ENCODE measurements around the gene ATAD1.
"Not testable (repeated sequence)": the region's sequence is repeated elsewhere in the genome, so short reads cannot be mapped to it uniquely, and the experiment has no call there.

DNA sequence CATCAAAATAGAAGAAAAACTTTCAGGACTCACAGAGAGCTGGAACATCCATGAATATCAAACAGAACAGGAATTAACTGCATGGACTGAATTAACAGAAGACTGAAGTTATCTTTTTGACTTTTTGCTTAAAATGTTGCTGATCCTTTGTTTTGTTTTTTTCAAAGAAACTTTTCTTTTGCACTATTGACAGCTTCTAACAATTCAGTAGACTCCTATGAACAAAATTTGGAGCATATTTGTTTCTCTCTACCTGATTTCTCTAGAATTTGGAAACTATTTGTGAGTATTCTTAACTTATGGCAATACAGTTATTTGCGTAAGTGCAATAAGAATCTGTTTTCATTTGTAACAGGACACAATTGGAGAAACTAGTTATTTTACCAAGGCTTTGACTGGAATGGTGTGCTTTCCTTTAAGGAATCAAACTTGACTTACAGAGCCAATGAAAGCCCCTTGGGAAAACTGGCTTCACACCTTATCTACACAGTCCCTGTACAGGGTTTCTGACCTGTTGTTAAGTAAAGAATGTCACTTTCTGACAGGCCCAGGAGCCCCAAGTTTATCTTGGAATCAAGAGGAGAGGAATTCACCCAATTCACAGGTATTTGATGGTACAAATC, 16.1 kb downstream of the ATAD1 start:
- TF ChIP-seq, protein P1, sequence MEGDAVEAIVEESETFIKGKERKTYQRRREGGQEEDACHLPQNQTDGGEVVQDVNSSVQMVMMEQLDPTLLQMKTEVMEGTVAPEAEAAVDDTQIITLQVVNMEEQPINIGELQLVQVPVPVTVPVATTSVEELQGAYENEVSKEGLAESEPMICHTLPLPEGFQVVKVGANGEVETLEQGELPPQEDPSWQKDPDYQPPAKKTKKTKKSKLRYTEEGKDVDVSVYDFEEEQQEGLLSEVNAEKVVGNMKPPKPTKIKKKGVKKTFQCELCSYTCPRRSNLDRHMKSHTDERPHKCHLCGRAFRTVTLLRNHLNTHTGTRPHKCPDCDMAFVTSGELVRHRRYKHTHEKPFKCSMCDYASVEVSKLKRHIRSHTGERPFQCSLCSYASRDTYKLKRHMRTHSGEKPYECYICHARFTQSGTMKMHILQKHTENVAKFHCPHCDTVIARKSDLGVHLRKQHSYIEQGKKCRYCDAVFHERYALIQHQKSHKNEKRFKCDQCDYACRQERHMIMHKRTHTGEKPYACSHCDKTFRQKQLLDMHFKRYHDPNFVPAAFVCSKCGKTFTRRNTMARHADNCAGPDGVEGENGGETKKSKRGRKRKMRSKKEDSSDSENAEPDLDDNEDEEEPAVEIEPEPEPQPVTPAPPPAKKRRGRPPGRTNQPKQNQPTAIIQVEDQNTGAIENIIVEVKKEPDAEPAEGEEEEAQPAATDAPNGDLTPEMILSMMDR (IDR thresholded peaks at IDR 0.05) = not testable (repeated sequence)
- not testable (repeated sequence) for TF ChIP-seq POLR2A (IDR thresholded peaks at IDR 0.05)

Measured in testis (tissue), 2 donors.